Uterus (tissue), 4 donors: Measurements from ENCODE around the gene CRB1. TPM values are rescaled to one million over a fixed set of nuclear protein-coding genes. Genes with fewer than 3 reads are reported as not detected.
"Not testable (repeated sequence)": the region's sequence is repeated elsewhere in the genome, so short reads cannot be mapped to it uniquely, and the experiment has no call there.

ENCODE experiments used
- DNase-seq, 2 donors: peaks; one replicate each; pipeline ENCODE4 v3.0.0-alpha.2; 2019 to 2020
- H3K27ac ChIP-seq, 2 donors: fragments of 200-600 bp; sonication (generic); 1 replicate in 1 of 2; 2 replicates in 1 of 2; pipeline ENCODE4 v1.5.1; 2016 to 2018
- H3K27me3 ChIP-seq, 2 donors: fragments of 200-600 bp; sonication (generic); one replicate each; pipeline ENCODE4 v1.5.1; 2018 to 2019; ENCODE audit warnings: control low read depth in 1 of 2
- H3K36me3 ChIP-seq, 2 donors: fragments of 200-600 bp; sonication (generic); one replicate each; pipeline ENCODE4 v1.5.1; 2019; ENCODE audit warnings: control low read depth in 1 of 2
- H3K4me1 ChIP-seq, 2 donors: fragments of 200-600 bp; sonication (generic); one replicate each; pipeline ENCODE4 v1.5.1; 2018 to 2019; ENCODE audit warnings: control low read depth in 1 of 2
- H3K4me3 ChIP-seq, 2 donors: fragments of 200-600 bp; sonication (generic); 1 replicate in 1 of 2; 2 replicates in 1 of 2; pipeline ENCODE4 v1.5.1; 2018 to 2019; ENCODE audit warnings: mild to moderate bottlenecking in 1 of 2
- H3K9me3 ChIP-seq, 2 donors: fragments of 200-600 bp; sonication (generic); one replicate each; pipeline ENCODE4 v1.5.1; 2019; ENCODE audit warnings: control low read depth in 1 of 2
- CTCF ChIP-seq, 4 experiments: fragments of 200-600 bp in 2 of 4; fragments of 450-650 bp in 2 of 4; sonication (generic) in 2 of 4; IDR thresholded peaks; one replicate each; pipeline ENCODE4 v1.5.1; 2016 to 2019; ENCODE audit warnings: antibody characterized with exemption in 4 of 4, mild to moderate bottlenecking in 2 of 4, moderate library complexity in 1 of 4
- POLR2A ChIP-seq, 2 donors: fragments of 450-650 bp; IDR thresholded peaks; one replicate each; pipeline ENCODE4 v1.6.1; 2016; ENCODE audit warnings: antibody characterized with exemption in 2 of 2, mild to moderate bottlenecking in 1 of 2, moderate library complexity in 1 of 2
- intact Hi-C: fragments of 100-400 bp; cut with DNase I; formaldehyde crosslinking; loops from one replicate; pipeline ENCODE4 v1.15.1; 2023; ENCODE audit warnings: low total_unique reads
- total RNA-seq, 4 donors: library from RNA; depleted of rRNA in 3 of 4; stranded (reverse); fragments of >200 nt in 3 of 4; gene quantifications; one replicate each; pipeline versions ENCODE4 v1.1.0 to v1.2.4, GENCODE V29; 2014 to 2023
- donor health status: DM: yes; HTN: yes; CAD: no.

Gene CRB1
- total RNA-seq, 4 donors from 2014 or later: 0.55 to 1.0 TPM; not detected in 2

- no peaks in the 10 kb centered on the region for H3K4me1 ChIP-seq
Measured at GRCh38 chr1:197480446-197480845, 212.4 kb downstream of the CRB1 start.

GRCh38 chr1:197481101-197481500 is 213.0 kb downstream of the CRB1 start:
- no peaks in the 10 kb centered on the region for H3K4me1 ChIP-seq
- no peaks in the 10 kb centered on the region for H3K9me3 ChIP-seq
- no peak overlapping the region for H3K4me3 ChIP-seq
- TF ChIP-seq POLR2A (IDR thresholded peaks at IDR 0.05) (no peak), CTCF (IDR thresholded peaks at IDR 0.05) (no peak)
- no peak for DNase-seq
- H3K27ac ChIP-seq: no peak overlapping the region
- no peaks in the 10 kb centered on the region for H3K36me3 ChIP-seq
- no peaks in the 10 kb centered on the region for H3K27me3 ChIP-seq
- intact Hi-C loops: no loop called here

More at GRCh38 chr1:197480446-197480845, 212.4 kb downstream of the CRB1 start:
- Histone ChIP-seq H3K9me3 (no peaks in the 10 kb centered on the region), H3K27me3 (no peaks in the 10 kb centered on the region), H3K36me3 (no peaks in the 10 kb centered on the region), H3K4me3 (no peak overlapping the region), H3K27ac (no peak overlapping the region)
- no peak for DNase-seq
- TF ChIP-seq CTCF (IDR thresholded peaks at IDR 0.05): no peak
- no peak for TF ChIP-seq POLR2A (IDR thresholded peaks at IDR 0.05)
- intact Hi-C loops: no loop called here

GRCh38 chr1:197485790-197486189 is 217.7 kb downstream of the CRB1 start:
- no peak for DNase-seq
- TF ChIP-seq POLR2A (IDR thresholded peaks at IDR 0.05) (no peak), CTCF (IDR thresholded peaks at IDR 0.05) (no peak)
- Histone ChIP-seq H3K4me3 (no peak overlapping the region), H3K36me3 (no peaks in the 10 kb centered on the region), H3K9me3 (no peaks in the 10 kb centered on the region), H3K27ac (no peak overlapping the region), H3K4me1 (no peaks in the 10 kb centered on the region), H3K27me3 (no peaks in the 10 kb centered on the region)
- intact Hi-C loops: no loop called here

- DNase-seq: no peak
- Histone ChIP-seq H3K36me3 (no peaks in the 10 kb centered on the region), H3K4me1 (no peaks in the 10 kb centered on the region), H3K9me3 (no peaks in the 10 kb centered on the region), H3K4me3 (no peak overlapping the region), H3K27ac (no peak overlapping the region), H3K27me3 (no peaks in the 10 kb centered on the region)
- intact Hi-C loops: no loop called here
- no peak for TF ChIP-seq POLR2A (IDR thresholded peaks at IDR 0.05)
- no peak for TF ChIP-seq CTCF (IDR thresholded peaks at IDR 0.05)
Measured at GRCh38 chr1:197486946-197487345, 218.9 kb downstream of the CRB1 start.

GRCh38 chr1:197491505-197491904 is 223.5 kb downstream of the CRB1 start:
- H3K27me3 ChIP-seq, DNase-seq, H3K9me3 ChIP-seq, H3K4me1 ChIP-seq, H3K27ac ChIP-seq, H3K4me3 ChIP-seq, intact Hi-C loops, H3K36me3 ChIP-seq: not testable (repeated sequence)

- TF ChIP-seq CTCF (IDR thresholded peaks at IDR 0.05) (no peak), POLR2A (IDR thresholded peaks at IDR 0.05) (no peak)
- no peaks in the 10 kb centered on the region for H3K9me3 ChIP-seq
- intact Hi-C loops: no loop called here
- H3K36me3 ChIP-seq: no peaks in the 10 kb centered on the region
- H3K4me1 ChIP-seq: no peaks in the 10 kb centered on the region
- H3K4me3 ChIP-seq: no peak overlapping the region
- H3K27ac ChIP-seq: no peak overlapping the region
- no peaks in the 10 kb centered on the region for H3K27me3 ChIP-seq
- DNase-seq: no peak
Measured at GRCh38 chr1:197496722-197497121, 228.7 kb downstream of the CRB1 start.
